Measurements from ENCODE around the gene TMEM127.

The TMEM127 gene, protein sequence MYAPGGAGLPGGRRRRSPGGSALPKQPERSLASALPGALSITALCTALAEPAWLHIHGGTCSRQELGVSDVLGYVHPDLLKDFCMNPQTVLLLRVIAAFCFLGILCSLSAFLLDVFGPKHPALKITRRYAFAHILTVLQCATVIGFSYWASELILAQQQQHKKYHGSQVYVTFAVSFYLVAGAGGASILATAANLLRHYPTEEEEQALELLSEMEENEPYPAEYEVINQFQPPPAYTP

DNA sequence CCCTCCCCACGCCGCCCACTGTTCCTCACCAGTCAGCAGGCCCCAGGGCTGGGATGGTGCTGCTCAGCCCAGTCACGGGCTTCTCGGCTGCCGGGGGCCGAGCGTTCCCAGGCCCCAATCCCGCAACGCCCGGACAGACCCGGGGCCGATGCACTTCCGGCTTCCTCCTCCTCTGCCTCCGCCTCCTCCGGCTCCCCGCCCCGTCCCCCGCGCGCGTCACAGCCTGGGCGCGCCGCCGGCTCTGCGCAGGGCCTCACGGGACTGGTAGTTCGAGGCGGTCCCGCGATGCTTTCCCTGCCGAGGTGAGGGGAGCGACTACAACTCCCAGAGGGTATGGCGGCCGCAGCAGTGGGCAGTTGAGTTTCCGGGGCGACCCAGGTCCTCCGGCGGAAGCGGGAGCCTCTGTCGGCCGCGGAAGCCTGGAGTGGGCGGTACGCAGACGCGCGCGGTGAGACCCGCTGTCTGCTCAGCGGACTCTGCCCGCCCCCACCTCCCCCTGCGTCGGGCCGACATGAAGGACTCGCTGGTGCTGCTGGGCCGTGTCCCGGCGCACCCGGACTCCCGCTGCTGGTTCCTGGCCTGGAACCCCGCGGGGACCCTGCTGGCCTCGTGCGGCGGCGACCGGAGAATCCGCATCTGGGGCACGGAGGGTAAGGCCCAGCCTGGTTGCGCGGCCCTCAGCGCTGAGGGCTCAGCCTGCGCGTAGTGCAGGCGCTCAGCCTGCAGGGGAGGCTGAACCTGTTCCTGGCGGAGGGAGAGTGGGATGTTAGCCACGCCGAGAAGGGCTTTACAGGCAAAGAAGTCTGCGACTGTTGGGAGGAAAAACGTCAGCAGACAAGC, at the start of gene TMEM127, which contains the start of gene CIAO1:
Gene TMEM127, minus strand, starts transcription at position 158 of the 840 bp plus-strand sequence. CDS start 616 bp downstream, outside the sequence.
Gene CIAO1, plus strand, starts transcription at position 386 of the 840 bp plus-strand sequence. Its CDS starts 126 bp downstream, at position 512.
- Histone ChIP-seq H3K36me3 (ENCODE audit: low read depth) (peaks cover 45% of the 10 kb centered on the region), H3K9me3 (ENCODE audit: severe bottlenecking) (no peaks in the 10 kb centered on the region), H3K4me3 (ENCODE audit: severe bottlenecking) (peak within 1 kb of the TSS; percentile 54), H3K27ac (ENCODE audit: poor library complexity, severe bottlenecking) (peak within 1 kb of the TSS; percentile 38), H3K4me1 (ENCODE audit: insufficient read depth, poor library complexity, severe bottlenecking) (no peaks in the 10 kb centered on the region), H3K27me3 (ENCODE audit: insufficient read depth, poor library complexity, severe bottlenecking) (no peaks in the 10 kb centered on the region)
- DNase-seq (ENCODE audit: low spot score): peak; percentile 99
- ATAC-seq (ENCODE audit: low read depth): peak; percentile 97
- TF ChIP-seq, protein P1, sequence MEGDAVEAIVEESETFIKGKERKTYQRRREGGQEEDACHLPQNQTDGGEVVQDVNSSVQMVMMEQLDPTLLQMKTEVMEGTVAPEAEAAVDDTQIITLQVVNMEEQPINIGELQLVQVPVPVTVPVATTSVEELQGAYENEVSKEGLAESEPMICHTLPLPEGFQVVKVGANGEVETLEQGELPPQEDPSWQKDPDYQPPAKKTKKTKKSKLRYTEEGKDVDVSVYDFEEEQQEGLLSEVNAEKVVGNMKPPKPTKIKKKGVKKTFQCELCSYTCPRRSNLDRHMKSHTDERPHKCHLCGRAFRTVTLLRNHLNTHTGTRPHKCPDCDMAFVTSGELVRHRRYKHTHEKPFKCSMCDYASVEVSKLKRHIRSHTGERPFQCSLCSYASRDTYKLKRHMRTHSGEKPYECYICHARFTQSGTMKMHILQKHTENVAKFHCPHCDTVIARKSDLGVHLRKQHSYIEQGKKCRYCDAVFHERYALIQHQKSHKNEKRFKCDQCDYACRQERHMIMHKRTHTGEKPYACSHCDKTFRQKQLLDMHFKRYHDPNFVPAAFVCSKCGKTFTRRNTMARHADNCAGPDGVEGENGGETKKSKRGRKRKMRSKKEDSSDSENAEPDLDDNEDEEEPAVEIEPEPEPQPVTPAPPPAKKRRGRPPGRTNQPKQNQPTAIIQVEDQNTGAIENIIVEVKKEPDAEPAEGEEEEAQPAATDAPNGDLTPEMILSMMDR (IDR thresholded peaks at IDR 0.05; ENCODE audit: poor library complexity, severe bottlenecking): no peak

DNA sequence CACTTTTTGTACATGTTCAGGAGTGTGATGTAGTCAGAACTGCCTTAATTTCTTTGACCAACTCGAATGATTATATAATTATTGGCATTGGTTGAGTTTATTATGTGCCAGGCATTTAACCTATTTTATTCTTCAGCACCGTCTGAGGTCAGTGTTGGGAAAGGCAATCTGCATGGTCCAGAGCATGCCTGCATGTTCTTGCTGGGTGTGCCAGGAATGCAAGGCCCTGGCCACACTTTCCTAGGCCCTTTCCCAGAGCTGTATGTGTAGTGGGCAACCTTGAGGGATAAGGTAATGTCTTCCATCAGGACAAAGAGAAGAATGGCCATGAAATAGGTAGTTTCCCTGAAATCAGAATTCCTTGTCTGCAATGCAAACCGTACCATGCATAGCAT, 49.2 kb upstream of the TMEM127 start:
- H3K27ac ChIP-seq (ENCODE audit: poor library complexity, severe bottlenecking): no peak overlapping the region
- TF ChIP-seq, protein P1 (IDR thresholded peaks at IDR 0.05; ENCODE audit: poor library complexity, severe bottlenecking): no peak
- no peaks in the 10 kb centered on the region for H3K36me3 ChIP-seq (ENCODE audit: low read depth)
- H3K9me3 ChIP-seq (ENCODE audit: severe bottlenecking): no peaks in the 10 kb centered on the region
- ATAC-seq (ENCODE audit: low read depth) (no peak), DNase-seq (ENCODE audit: low spot score) (no peak)
- H3K4me3 ChIP-seq (ENCODE audit: severe bottlenecking): no peak overlapping the region
- no peaks in the 10 kb centered on the region for H3K4me1 ChIP-seq (ENCODE audit: insufficient read depth, poor library complexity, severe bottlenecking)
- no peaks in the 10 kb centered on the region for H3K27me3 ChIP-seq (ENCODE audit: insufficient read depth, poor library complexity, severe bottlenecking)

DNA sequence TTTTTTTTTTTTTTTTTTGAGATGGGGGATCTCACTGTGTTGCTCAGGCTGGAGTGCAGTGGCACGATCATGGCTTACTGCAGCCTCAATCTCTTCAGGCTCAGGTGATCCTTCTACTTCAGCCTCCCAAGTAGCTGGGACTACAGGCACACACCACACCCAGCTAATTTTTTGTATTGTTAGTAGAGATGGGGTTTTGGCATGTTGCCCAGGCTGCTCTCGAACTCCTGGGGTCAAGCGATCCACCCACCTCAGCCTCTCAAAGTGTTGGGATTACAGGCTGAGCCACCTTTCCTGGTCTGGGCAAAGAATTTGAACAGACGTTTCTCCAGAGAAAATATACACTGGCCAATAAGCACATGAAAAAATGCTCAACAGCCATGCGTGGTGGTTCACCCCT, 42.5 kb upstream of the TMEM127 start:
- TF ChIP-seq, protein P1 (IDR thresholded peaks at IDR 0.05; ENCODE audit: poor library complexity, severe bottlenecking): no peak
- ATAC-seq (ENCODE audit: low read depth) (no peak), DNase-seq (ENCODE audit: low spot score) (no peak)
- no peak overlapping the region for H3K4me3 ChIP-seq (ENCODE audit: severe bottlenecking)
- no peaks in the 10 kb centered on the region for H3K4me1 ChIP-seq (ENCODE audit: insufficient read depth, poor library complexity, severe bottlenecking)
- H3K27ac ChIP-seq (ENCODE audit: poor library complexity, severe bottlenecking): no peak overlapping the region
- H3K27me3 ChIP-seq (ENCODE audit: insufficient read depth, poor library complexity, severe bottlenecking): no peaks in the 10 kb centered on the region
- H3K36me3 ChIP-seq (ENCODE audit: low read depth): peaks cover 15% of the 10 kb centered on the region
- H3K9me3 ChIP-seq (ENCODE audit: severe bottlenecking): no peaks in the 10 kb centered on the region

DNA sequence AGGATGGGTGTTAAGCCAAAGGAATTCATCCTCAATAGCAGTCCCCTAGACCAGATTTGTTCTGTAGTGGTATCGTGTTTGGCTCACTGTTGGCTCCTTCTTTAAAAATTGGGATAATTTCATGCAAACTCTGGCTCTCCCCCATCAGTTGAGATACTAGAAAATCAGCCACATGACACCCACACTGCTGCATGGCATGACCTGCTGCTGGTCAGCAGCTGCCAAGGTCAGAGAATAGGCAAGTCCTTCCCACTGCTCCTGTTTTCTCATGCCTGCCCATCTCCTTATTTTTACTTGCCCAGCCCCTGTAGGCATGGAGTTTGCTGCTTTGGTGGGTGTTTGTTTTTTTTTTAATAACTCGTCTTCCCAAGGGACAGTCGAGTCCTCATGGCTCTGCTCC, 40.6 kb upstream of the TMEM127 start:
- H3K27me3 ChIP-seq (ENCODE audit: insufficient read depth, poor library complexity, severe bottlenecking): no peaks in the 10 kb centered on the region

More for the DNA sequence above, 40.6 kb upstream of the TMEM127 start:
- H3K27ac ChIP-seq (ENCODE audit: poor library complexity, severe bottlenecking): peak overlapping the region; percentile 56
- ATAC-seq (ENCODE audit: low read depth): no peak
- DNase-seq (ENCODE audit: low spot score): no peak
- TF ChIP-seq, protein P1 (IDR thresholded peaks at IDR 0.05; ENCODE audit: poor library complexity, severe bottlenecking): no peak
- peaks cover 33% of the 10 kb centered on the region for H3K36me3 ChIP-seq (ENCODE audit: low read depth)
- H3K4me1 ChIP-seq (ENCODE audit: insufficient read depth, poor library complexity, severe bottlenecking): no peaks in the 10 kb centered on the region
- no peaks in the 10 kb centered on the region for H3K9me3 ChIP-seq (ENCODE audit: severe bottlenecking)
- peak overlapping the region; percentile 95 for H3K4me3 ChIP-seq (ENCODE audit: severe bottlenecking)

Measured in RWPE2 (cell line).